ENCODE results near the gene NFIA. TPM values are rescaled to one million over a fixed set of nuclear protein-coding genes. Genes with fewer than 3 reads are reported as not detected.
A peak's percentile ranks its signal among the peaks of the same experiment; 100 is the strongest.

The NFIA gene
- total and polyA plus RNA-seq, 5 donors: 15.9 to 127 (median 108) TPM

DNA sequence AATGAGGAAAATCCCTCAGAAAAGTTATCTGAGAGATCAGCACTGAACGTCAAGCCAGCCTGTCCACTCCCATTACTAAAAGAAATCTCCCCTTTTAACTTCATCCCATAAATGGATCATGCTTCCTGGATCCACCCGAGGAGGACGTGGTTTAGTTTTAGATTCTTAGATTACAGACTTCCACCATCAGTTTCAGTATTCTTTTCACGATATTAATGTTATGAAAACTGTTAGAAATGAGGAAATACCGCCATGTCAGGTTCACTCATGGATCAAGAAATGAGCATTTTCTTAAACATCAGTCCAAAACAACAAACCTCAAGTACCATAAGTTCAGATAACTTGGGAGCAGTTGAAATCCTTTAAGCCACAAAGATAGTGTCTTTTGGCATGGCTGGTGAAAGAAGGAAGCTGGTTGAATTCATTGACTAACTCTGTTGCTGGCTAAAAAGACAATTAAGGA is 49.8 kb downstream of the NFIA start:
- Histone ChIP-seq H3K27ac (ENCODE audit: low read length) (no peak overlapping the region), H3K9me3 (ENCODE audit: control insufficient read depth, low read length) (no peaks in the 10 kb centered on the region), H3K27me3 (ENCODE audit: control insufficient read depth, insufficient read depth) (no peaks in the 10 kb centered on the region), H3K4me3 (ENCODE audit: low read length) (peak overlapping the region; percentile 9), H3K4me1 (ENCODE audit: control insufficient read depth, insufficient read depth, low read length) (no peaks in the 10 kb centered on the region)
- peak in 1 of 2 donors; percentile 16 for ATAC-seq
- intact Hi-C loops (cut with DNase I): no loop called here
- DNase-seq: no peak
- WGBS: 17% methylated on average over 5 of the region's 5 CpGs

DNA sequence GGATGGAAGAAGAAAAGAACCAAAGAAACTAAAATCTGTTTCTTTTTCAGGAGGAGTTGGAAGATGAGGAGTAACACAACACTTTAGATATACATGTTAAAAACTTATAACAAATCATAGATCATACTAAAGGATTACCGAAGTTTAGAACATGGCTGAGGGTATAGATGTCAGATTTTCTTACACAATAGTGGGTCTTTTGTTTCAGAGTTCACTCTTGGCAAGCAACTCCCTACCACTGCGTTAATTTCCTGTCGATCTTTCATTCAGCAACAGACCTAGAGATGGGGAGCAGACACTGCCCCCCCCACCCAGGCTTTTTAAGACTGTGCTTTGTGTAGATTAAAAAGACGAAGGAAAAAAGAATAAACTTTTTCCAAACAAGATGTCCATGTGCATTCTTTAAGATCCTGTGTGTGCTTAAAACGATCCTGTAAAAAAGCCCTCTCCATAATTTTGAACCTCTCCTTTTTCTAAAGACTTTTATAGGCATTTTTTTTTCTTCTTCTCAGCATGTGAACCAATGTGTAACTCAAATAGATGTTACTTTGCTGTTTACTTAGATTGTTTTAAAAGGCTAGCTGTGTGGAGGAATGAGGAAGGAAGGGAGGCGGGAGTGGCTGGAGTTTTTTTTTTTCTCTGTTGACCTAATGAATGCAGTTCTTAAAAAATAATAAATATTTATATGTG is 50.4 kb downstream of the NFIA start:
- WGBS: 23% methylated on average over 6 of the region's 6 CpGs
- DNase-seq (peak in 1 of 3 donors; percentile 19), ATAC-seq (peak; percentile 59 to 80)
- H3K4me1 ChIP-seq (ENCODE audit: control insufficient read depth, insufficient read depth, low read length): no peaks in the 10 kb centered on the region
- intact Hi-C loops (cut with DNase I): no loop called here
- H3K9me3 ChIP-seq (ENCODE audit: control insufficient read depth, low read length): no peaks in the 10 kb centered on the region
- H3K27ac ChIP-seq (ENCODE audit: low read length): peak overlapping the region; percentile 75
- H3K4me3 ChIP-seq (ENCODE audit: low read length): peak overlapping the region; percentile 36
- H3K27me3 ChIP-seq (ENCODE audit: control insufficient read depth, insufficient read depth): no peaks in the 10 kb centered on the region

DNA sequence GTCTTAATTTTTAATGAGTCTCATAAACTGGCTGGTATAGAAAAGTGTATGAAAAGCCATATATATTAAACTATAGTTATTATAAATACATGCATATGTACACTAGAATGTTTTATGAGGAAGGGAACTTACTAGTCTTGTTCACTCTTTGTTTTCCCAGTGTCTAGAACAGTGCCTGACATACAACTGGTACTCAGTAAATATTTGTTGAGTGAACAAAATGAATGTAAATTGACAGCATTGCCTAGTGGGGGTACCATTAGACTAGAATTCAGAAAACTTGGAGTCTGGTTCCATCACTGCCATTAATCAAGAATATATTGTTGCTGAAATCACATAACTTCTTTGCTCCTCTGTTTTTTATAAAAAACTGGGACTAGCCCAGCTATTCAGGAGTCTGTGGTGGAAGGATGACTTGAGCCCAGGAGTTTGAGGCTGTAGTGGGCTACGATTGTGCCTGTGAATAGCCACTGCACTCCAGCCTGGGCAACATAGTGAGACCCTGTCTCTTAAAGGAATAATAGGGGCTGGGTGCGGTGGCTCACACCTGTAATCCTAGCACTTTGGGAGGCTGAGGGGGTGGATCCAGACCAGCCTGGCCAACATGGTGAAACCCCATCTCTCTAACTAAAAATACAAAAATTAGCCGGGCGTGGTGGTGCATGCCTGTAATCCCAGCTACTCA is 51.1 kb downstream of the NFIA start:
- Histone ChIP-seq H3K27ac (ENCODE audit: low read length) (no peak overlapping the region), H3K4me1 (ENCODE audit: control insufficient read depth, insufficient read depth, low read length) (no peaks in the 10 kb centered on the region), H3K4me3 (ENCODE audit: low read length) (no peak overlapping the region), H3K9me3 (ENCODE audit: control insufficient read depth, low read length) (no peaks in the 10 kb centered on the region), H3K27me3 (ENCODE audit: control insufficient read depth, insufficient read depth) (no peaks in the 10 kb centered on the region)
- 99% methylated on average over 4 of the region's 4 CpGs for WGBS
- no peak for ATAC-seq
- DNase-seq: no peak
- intact Hi-C loops (cut with DNase I): no loop called here

DNA sequence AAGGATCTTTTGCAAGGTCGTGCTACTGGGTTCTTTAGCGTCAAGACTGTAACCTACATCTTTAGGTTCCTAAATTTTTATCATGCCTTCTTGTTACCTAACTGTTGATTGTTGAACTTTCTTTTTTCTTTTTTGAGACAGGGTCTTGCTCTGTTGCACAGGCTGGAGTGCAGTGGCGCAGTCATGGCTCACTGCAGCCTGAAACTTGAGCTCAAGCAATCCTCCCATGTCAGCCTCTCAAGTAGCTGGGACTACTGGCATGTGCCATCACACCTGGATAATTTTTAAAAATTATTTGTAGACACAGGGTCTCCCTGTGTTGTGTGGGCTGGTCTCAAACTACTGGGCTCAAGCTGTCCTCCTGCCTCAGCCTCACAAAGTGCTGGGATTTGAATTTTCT is 52.9 kb downstream of the NFIA start:
- H3K4me3 ChIP-seq (ENCODE audit: low read length): no peak overlapping the region
- no peak overlapping the region for H3K27ac ChIP-seq (ENCODE audit: low read length)
- peaks cover 8% of the 10 kb centered on the region for H3K4me1 ChIP-seq (ENCODE audit: control insufficient read depth, insufficient read depth, low read length)
- ATAC-seq (no peak), DNase-seq (no peak)
- H3K9me3 ChIP-seq (ENCODE audit: control insufficient read depth, low read length): no peaks in the 10 kb centered on the region
- no peaks in the 10 kb centered on the region for H3K27me3 ChIP-seq (ENCODE audit: control insufficient read depth, insufficient read depth)
- WGBS: 96% methylated on average over 3 of the region's 3 CpGs
- intact Hi-C loops (cut with DNase I): no loop called here

DNA sequence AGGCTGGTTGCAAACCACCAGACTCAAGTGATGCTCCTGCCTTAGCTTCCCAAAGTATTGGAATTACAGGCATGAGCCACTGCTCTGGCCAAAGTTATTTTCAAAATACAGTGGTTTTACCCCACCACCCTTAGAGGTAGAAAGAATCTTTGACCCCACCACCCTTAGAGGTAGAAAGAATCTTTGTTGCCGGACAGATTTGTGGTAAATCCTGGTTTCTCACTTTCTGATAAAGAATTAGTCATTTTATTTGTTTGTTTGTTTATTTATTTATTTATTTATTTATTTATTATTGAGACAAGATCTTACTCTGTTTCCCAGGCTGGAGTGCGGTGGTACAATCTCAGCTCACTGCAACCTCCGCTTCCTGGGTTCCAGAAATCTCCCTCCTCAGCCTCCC is 55.9 kb downstream of the NFIA start:
- Histone ChIP-seq H3K27ac (ENCODE audit: low read length) (no peak overlapping the region), H3K27me3 (ENCODE audit: control insufficient read depth, insufficient read depth) (no peaks in the 10 kb centered on the region), H3K4me3 (ENCODE audit: low read length) (no peak overlapping the region), H3K4me1 (ENCODE audit: control insufficient read depth, insufficient read depth, low read length) (peaks cover 19% of the 10 kb centered on the region), H3K9me3 (ENCODE audit: control insufficient read depth, low read length) (no peaks in the 10 kb centered on the region)
- 98% methylated on average over 3 of the region's 3 CpGs for WGBS
- ATAC-seq (no peak), DNase-seq (no peak)
- intact Hi-C loops (cut with DNase I): no loop called here

DNA sequence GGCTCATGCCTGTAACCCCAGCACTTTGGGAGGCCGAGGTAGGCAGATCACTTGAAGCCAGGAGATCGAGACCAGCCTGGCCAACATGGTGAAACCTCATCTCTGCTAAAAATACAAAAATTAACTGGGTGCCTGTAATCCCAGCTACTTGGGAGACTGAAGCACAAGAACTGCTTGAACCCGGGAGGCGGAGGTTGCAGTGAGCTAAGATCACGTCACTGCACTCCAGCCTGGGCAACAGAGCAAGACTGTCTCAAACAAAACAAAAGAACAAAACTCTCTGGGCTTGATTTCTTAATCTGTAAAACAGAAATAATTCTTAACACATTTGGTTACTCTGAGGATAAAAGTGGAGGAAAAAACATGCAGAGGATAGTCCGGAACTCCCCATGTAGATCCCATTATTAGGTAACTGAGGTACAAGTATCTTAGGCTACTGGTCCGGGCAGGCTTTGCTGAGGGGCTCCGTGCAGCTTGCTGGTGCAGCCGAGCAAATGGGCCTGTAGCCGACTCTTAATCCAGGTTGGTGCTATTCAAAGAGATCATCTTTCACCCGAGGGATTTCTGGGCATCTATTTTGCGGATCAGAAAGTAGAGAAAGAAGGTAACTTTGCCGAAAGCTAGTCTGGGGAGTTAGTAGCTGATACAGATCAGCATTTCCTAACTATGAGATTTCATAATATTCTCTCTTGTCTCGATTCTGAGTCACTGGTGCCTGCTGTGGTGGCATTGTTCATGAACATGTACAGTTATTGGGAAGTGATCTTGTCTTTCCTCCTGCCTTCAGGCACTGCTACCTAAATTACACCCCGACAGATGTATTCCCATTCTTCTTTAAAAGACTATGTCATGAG is 56.8 kb downstream of the NFIA start:
- Histone ChIP-seq H3K27ac (ENCODE audit: low read length) (peak overlapping the region; percentile 17), H3K4me1 (ENCODE audit: control insufficient read depth, insufficient read depth, low read length) (peaks cover 22% of the 10 kb centered on the region), H3K27me3 (ENCODE audit: control insufficient read depth, insufficient read depth) (no peaks in the 10 kb centered on the region), H3K9me3 (ENCODE audit: control insufficient read depth, low read length) (no peaks in the 10 kb centered on the region), H3K4me3 (ENCODE audit: low read length) (no peak overlapping the region)
- DNase-seq (no peak), ATAC-seq (no peak)
- 68% methylated on average over 15 of the region's 15 CpGs for WGBS
- intact Hi-C loops (cut with DNase I): no loop called here

DNA sequence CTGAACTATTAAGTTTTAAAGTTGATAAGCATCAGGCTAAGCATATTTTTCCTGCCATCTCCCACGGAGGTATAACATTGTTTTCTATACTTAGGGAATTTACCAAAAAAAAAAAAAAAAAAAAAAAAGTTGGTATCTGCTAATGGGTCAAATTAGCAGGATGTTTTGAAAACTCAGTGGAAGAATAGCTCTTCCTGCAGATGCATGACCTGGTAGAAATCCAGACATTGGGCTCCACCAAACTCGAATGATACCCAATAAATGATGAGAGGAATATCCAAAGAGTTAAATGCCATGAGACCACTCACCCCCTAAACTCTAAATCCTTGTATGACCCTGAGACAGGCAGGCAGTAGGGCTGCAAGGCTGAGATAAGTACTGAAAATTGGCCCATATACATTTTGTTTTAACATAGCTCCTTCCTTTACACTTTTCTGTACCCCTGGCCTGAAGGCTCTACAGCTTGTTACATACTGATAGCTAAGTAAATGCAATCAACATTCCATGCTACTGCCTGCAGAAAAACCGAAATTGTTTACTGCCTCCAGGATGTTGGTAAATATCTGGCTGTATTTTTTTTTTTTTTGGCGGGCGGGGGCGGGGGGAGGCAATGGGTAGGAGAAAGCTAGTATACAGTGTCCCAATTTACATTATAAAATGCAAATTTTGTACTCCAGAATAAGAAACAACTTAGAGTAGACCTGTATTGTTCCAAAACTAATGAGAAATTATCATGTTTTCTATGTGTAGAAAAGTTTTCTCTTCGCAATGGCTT is 57.6 kb downstream of the NFIA start:
- Histone ChIP-seq H3K27me3 (ENCODE audit: control insufficient read depth, insufficient read depth) (no peaks in the 10 kb centered on the region), H3K27ac (ENCODE audit: low read length) (no peak overlapping the region), H3K4me1 (ENCODE audit: control insufficient read depth, insufficient read depth, low read length) (peaks cover 22% of the 10 kb centered on the region), H3K4me3 (ENCODE audit: low read length) (no peak overlapping the region), H3K9me3 (ENCODE audit: control insufficient read depth, low read length) (no peaks in the 10 kb centered on the region)
- ATAC-seq (no peak), DNase-seq (no peak)
- intact Hi-C loops (cut with DNase I): no loop called here
- WGBS: 56% methylated on average over 7 of the region's 7 CpGs

DNA sequence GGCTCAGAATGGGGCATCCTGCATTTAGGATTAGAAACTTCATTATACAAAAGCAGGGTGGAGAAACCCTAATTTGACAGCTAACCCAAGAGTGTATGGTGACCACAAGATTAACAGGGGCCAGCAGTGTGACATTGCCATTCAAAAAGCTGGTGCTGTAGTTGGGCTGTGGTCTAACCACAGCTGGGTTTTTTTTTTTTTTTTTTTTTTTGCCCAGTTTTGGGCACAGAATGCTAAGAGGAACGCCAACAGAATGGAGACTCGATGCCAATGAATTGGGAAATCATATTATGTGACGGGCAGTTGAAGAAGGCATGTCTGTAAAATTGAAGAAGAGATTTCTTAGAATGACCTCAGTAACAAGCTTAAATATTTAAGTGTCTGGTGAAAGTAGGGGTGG is 58.4 kb downstream of the NFIA start:
- Histone ChIP-seq H3K27ac (ENCODE audit: low read length) (peak overlapping the region; percentile 45), H3K4me1 (ENCODE audit: control insufficient read depth, insufficient read depth, low read length) (peaks cover 22% of the 10 kb centered on the region), H3K4me3 (ENCODE audit: low read length) (no peak overlapping the region), H3K27me3 (ENCODE audit: control insufficient read depth, insufficient read depth) (no peaks in the 10 kb centered on the region), H3K9me3 (ENCODE audit: control insufficient read depth, low read length) (no peaks in the 10 kb centered on the region)
- intact Hi-C loops (cut with DNase I): no loop called here
- DNase-seq: no peak
- WGBS: 58% methylated on average over 3 of the region's 3 CpGs
- ATAC-seq: no peak

DNA sequence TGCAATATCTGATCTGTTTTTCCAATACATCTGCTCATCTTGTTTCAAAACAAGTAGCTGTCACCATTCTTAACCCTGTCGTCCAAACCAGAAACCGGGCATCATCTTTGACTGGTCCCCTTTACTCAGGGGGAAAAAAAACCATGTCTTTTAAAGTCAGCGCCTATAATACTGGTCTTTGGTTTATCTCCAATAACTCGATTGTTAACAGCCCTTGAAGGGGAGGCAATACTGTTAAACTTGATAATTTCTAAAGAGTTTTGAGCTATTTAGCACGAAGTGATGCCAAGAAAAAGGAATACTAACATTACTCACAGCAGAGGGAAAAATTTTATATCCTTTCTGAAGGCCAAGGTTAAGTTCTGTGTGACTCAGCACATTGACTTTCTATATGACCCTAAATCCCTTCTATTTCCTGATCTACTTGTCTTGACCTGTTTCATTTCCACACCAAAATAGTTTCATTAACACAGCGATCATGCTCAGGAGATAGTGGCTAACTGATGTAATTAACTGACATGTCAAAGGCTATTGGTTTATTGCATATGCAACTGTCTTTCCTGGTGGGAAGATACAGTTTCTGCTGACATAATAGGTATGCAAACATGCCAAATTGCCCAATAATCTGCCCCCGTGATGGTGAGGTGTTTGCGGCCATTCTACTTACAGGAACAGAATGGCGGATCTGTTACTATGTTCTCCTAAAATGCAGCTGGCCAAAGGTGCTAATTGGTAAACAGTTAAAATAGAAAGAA is 59.1 kb downstream of the NFIA start:
- H3K27ac ChIP-seq (ENCODE audit: low read length): peak overlapping the region; percentile 45
- no peak overlapping the region for H3K4me3 ChIP-seq (ENCODE audit: low read length)
- ATAC-seq: peak; percentile 13 to 45
- no peak for DNase-seq
- H3K27me3 ChIP-seq (ENCODE audit: control insufficient read depth, insufficient read depth): no peaks in the 10 kb centered on the region
- peaks cover 22% of the 10 kb centered on the region for H3K4me1 ChIP-seq (ENCODE audit: control insufficient read depth, insufficient read depth, low read length)
- H3K9me3 ChIP-seq (ENCODE audit: control insufficient read depth, low read length): no peaks in the 10 kb centered on the region
- intact Hi-C loops (cut with DNase I): no loop called here
- 52% methylated on average over 9 of the region's 9 CpGs for WGBS

DNA sequence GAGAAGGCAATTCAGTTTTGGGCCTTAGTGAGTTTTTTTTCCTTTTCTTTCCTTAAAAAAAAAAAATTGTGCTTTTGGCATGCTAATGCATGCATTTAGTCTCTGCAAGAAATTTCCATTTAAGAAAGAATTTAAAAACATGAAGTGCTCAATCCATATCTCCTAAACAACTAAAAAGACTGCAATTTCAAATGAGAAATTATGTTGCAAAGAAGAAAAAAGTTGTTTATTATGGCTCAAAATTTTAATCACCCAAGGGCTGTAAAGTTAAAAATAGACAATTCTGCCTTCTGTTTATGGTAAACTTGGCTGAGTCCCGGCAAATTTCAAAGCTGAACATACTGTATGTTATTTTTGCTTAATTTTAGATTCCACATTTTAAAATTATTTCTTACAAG is 59.7 kb downstream of the NFIA start:
- Histone ChIP-seq H3K4me3 (ENCODE audit: low read length) (no peak overlapping the region), H3K4me1 (ENCODE audit: control insufficient read depth, insufficient read depth, low read length) (peaks cover 22% of the 10 kb centered on the region), H3K27ac (ENCODE audit: low read length) (no peak overlapping the region), H3K27me3 (ENCODE audit: control insufficient read depth, insufficient read depth) (no peaks in the 10 kb centered on the region), H3K9me3 (ENCODE audit: control insufficient read depth, low read length) (no peaks in the 10 kb centered on the region)
- ATAC-seq (no peak), DNase-seq (no peak)
- intact Hi-C loops (cut with DNase I): no loop called here
- WGBS: 54% methylated on average over 1 of the region's 1 CpG

Measured in right cardiac atrium (tissue), 5 donors.